HEK293T (cell line): ENCODE results near the gene ZSCAN25.

Experiments
- CTCF ChIA-PET: fragments of 350-600 bp; formaldehyde crosslinking; extraction: SDS; loops from one replicate; lab custom pipeline; 2021; ENCODE audit warnings: antibody characterized with exemption, inconsistent platforms; lab: Yijun Ruan, JAX
- POLR2A ChIA-PET: fragments of 350-600 bp; formaldehyde crosslinking; extraction: SDS; loops from one replicate; lab custom pipeline; 2020; ENCODE audit warnings: antibody characterized with exemption, inconsistent platforms; lab: Yijun Ruan, JAX
- DNase-seq: peaks from one replicate; pipeline ENCODE4 v3.0.0; 2012; ENCODE audit warnings: mixed read lengths; ENCODE audit errors: extremely low spot score
- ARNT ChIP-seq: fragments of 450-650 bp; IDR thresholded peaks from 2 replicates; pipeline ENCODE4 v1.6.1; 2017; ENCODE audit warnings: mild to moderate bottlenecking
- BHLHE40 ChIP-seq: fragments of 450-650 bp; IDR thresholded peaks from 2 replicates; pipeline ENCODE4 v1.6.1; 2016; ENCODE audit warnings: mild to moderate bottlenecking, moderate library complexity, borderline replicate concordance
- CTBP1 ChIP-seq: fragments of 450-650 bp; IDR thresholded peaks from 2 replicates; pipeline ENCODE4 v1.6.1; 2016; ENCODE audit warnings: borderline replicate concordance
- ELF4 ChIP-seq: fragments of 450-650 bp; IDR thresholded peaks from 2 replicates; pipeline ENCODE4 v1.6.1; 2017; ENCODE audit warnings: antibody characterized with exemption
- FOXA1 ChIP-seq: fragments of 450-650 bp; IDR thresholded peaks from 2 replicates; pipeline ENCODE4 v1.6.1; 2016; ENCODE audit warnings: mild to moderate bottlenecking
- FOXK2 ChIP-seq: fragments of 450-650 bp; IDR thresholded peaks from 2 replicates; pipeline ENCODE4 v1.6.1; 2016; ENCODE audit warnings: mild to moderate bottlenecking
- FOXM1 ChIP-seq: fragments of 450-650 bp; IDR thresholded peaks from 2 replicates; pipeline ENCODE4 v1.6.1; 2017; ENCODE audit warnings: mild to moderate bottlenecking, borderline replicate concordance
- HDGF ChIP-seq: fragments of 450-650 bp; IDR thresholded peaks from 2 replicates; pipeline ENCODE4 v1.6.1; 2017; ENCODE audit warnings: antibody characterized with exemption, borderline replicate concordance
- L3MBTL2 ChIP-seq: fragments of 450-650 bp; conservative IDR thresholded peaks from 2 replicates; pipeline ENCODE4 v1.6.1; 2016; ENCODE audit warnings: mild to moderate bottlenecking
- LEF1 ChIP-seq: fragments of 450-650 bp; IDR thresholded peaks from 2 replicates; pipeline ENCODE4 v1.6.1; 2017; ENCODE audit warnings: mild to moderate bottlenecking, borderline replicate concordance
- NFRKB ChIP-seq: fragments of 450-650 bp; IDR thresholded peaks from 2 replicates; pipeline ENCODE4 v1.6.1; 2016; ENCODE audit warnings: mild to moderate bottlenecking, moderate library complexity
- PKNOX1 ChIP-seq: fragments of 450-650 bp; IDR thresholded peaks from 2 replicates; pipeline ENCODE4 v1.6.1; 2016
- SP1 ChIP-seq: fragments of 450-650 bp; IDR thresholded peaks from 2 replicates; pipeline ENCODE4 v1.6.1; 2017
- SUZ12 ChIP-seq: fragments of 450-650 bp; IDR thresholded peaks from 2 replicates; pipeline ENCODE4 v1.6.1; 2016; ENCODE audit warnings: mild to moderate bottlenecking
- TARDBP ChIP-seq: fragments of 450-650 bp; IDR thresholded peaks from 2 replicates; pipeline ENCODE4 v1.6.1; 2016
- ZNF384 ChIP-seq: fragments of 450-650 bp; IDR thresholded peaks from 2 replicates; pipeline ENCODE4 v1.6.1; 2016

Gene ZSCAN25

GRCh38 chr7:99599836-99600235 is 16.9 kb upstream of the ZSCAN25 start:
- TF ChIP-seq BHLHE40 (no peak), FOXK2 (no peak), FOXA1 (no peak), ARNT (no peak), SUZ12 (no peak), TARDBP (no peak), LEF1 (no peak), ZNF384 (no peak), NFRKB (no peak), SP1 (no peak), L3MBTL2 (no peak), CTBP1 (no peak), ELF4 (no peak), HDGF (no peak), FOXM1 (no peak), PKNOX1 (no peak)
- POLR2A ChIA-PET: no interaction called here
- DNase-seq: no peak
- CTCF ChIA-PET: no interaction called here

GRCh38 chr7:99601656-99602310 is 15.0 kb upstream of the ZSCAN25 start:
- POLR2A ChIA-PET: no interaction called here
- TF ChIP-seq TARDBP (no peak), ZNF384 (no peak), FOXA1 (no peak), FOXK2 (no peak), ELF4 (no peak), NFRKB (no peak), ARNT (no peak)
- no peak for DNase-seq
- CTCF ChIA-PET: interaction anchor here (0.7 kb wide), 1 partner anchor 15 kb away, joined by 3 read pairs; the partner anchor contains the start of gene ZSCAN25

GRCh38 chr7:99605527-99605926 is 11.2 kb upstream of the ZSCAN25 start:
- no peak for DNase-seq
- ChIA-PET POLR2A (interaction anchor here (1.5 kb wide), 1 partner anchor 11 kb away, joined by 9 read pairs; the partner anchor contains the start of gene ZSCAN25), CTCF (no interaction called here)
- TF ChIP-seq SP1 (no peak), BHLHE40 (no peak), ELF4 (no peak), TARDBP (no peak)

- POLR2A ChIA-PET: interaction anchor here (1.5 kb wide), 1 partner anchor 11 kb away, joined by 8 read pairs; the partner anchor contains the start of gene ZSCAN25
- no peak for DNase-seq
- CTCF ChIA-PET: no interaction called here
- TF ChIP-seq HDGF (no peak), ELF4 (no peak), ARNT (no peak), L3MBTL2 (no peak), FOXK2 (no peak), BHLHE40 (no peak), FOXM1 (no peak), TARDBP (no peak), CTBP1 (no peak), LEF1 (no peak), SP1 (no peak), ZNF384 (no peak), SUZ12 (no peak), NFRKB (no peak), FOXA1 (no peak)
Measured at GRCh38 chr7:99606531-99606930, 10.2 kb upstream of the ZSCAN25 start.

GRCh38 chr7:99607548-99607947 is 9.2 kb upstream of the ZSCAN25 start:
- TF ChIP-seq BHLHE40 (no peak), TARDBP (no peak), LEF1 (no peak), ZNF384 (no peak), ELF4 (no peak)
- ChIA-PET CTCF (no interaction called here), POLR2A (interaction anchor here (1.5 kb wide), 1 partner anchor 10 kb away, joined by 8 read pairs; the partner anchor contains the start of gene ZSCAN25)
- no peak for DNase-seq

GRCh38 chr7:99614495-99614894 is 2.3 kb upstream of the ZSCAN25 start:
- CTCF ChIA-PET: no interaction called here
- POLR2A ChIA-PET: interaction anchor here (3.8 kb wide), 1 partner anchor 56 kb away, joined by 31 read pairs; the partner anchor contains the start of gene ZNF655
- DNase-seq: no peak
- TF ChIP-seq NFRKB: no peak
- no peak for TF ChIP-seq FOXK2
- TF ChIP-seq SUZ12: no peak
- no peak for TF ChIP-seq ARNT
- no peak for TF ChIP-seq PKNOX1
- TF ChIP-seq CTBP1: no peak
- no peak for TF ChIP-seq FOXM1
- no peak for TF ChIP-seq HDGF
- TF ChIP-seq BHLHE40: no peak

GRCh38 chr7:99615989-99616358 is 772 bp upstream of the ZSCAN25 start:
- no peak for DNase-seq
- TF ChIP-seq FOXA1: no peak
- no peak for TF ChIP-seq FOXM1
- no peak for TF ChIP-seq SP1
- no peak for TF ChIP-seq ZNF384
- no peak for TF ChIP-seq L3MBTL2
- TF ChIP-seq TARDBP: no peak
- TF ChIP-seq LEF1: no peak
- TF ChIP-seq BHLHE40: no peak
- no peak for TF ChIP-seq ELF4
- no peak for TF ChIP-seq HDGF
- TF ChIP-seq PKNOX1: no peak
- TF ChIP-seq FOXK2: no peak
- TF ChIP-seq SUZ12: no peak
- TF ChIP-seq ARNT: no peak
- no peak for TF ChIP-seq CTBP1
- ChIA-PET CTCF (interaction anchor here (0.7 to 1.5 kb wide), 4 partner anchors 14 to 102 kb away, joined by 3 to 5 read pairs (median 3); no protein-coding TSS in a partner anchor), POLR2A (interaction anchor here (0.7 to 3.8 kb wide), 12 partner anchors 14 to 832 kb away, joined by 3 to 31 read pairs (median 4); partner anchors contain the start of genes AP4M1, FAM200A, MCM7 and ZKSCAN5)
